Transverse colon (tissue), 4 donors: ENCODE data around the gene NAP1L4. TPM values are rescaled to one million over a fixed set of nuclear protein-coding genes. Genes with fewer than 3 reads are reported as not detected.

Experiments
- DNase-seq: peaks from one replicate; pipeline ENCODE4 v3.0.0-alpha.2; 2019
- H3K27ac ChIP-seq, 4 donors: fragments of 200-600 bp; sonication (generic); 2 replicates each; pipeline ENCODE4 v1.5.1; 2016 to 2018; ENCODE audit warnings: inconsistent platforms in 4 of 4
- H3K27me3 ChIP-seq: fragments of 200-600 bp; sonication (generic); 2 replicates; pipeline ENCODE4 v1.5.1; 2017; ENCODE audit warnings: inconsistent platforms
- H3K36me3 ChIP-seq, 4 donors: fragments of 200-600 bp; sonication (generic); 2 replicates each; pipeline ENCODE4 v1.5.1; 2017 to 2019; ENCODE audit warnings: inconsistent platforms in 4 of 4
- H3K4me1 ChIP-seq, 4 donors: fragments of 200-600 bp; sonication (generic); 2 replicates each; pipeline ENCODE4 v1.5.1; 2017 to 2020; ENCODE audit warnings: inconsistent platforms in 4 of 4
- H3K4me3 ChIP-seq, 4 donors: fragments of 200-600 bp; sonication (generic); 1 replicate in 1 of 4; 2 replicates in 3 of 4; pipeline versions ENCODE4 v1.5.1 to v1.6.1; 2017 to 2019; ENCODE audit warnings: inconsistent platforms in 4 of 4
- H3K9me3 ChIP-seq, 2 donors: fragments of 200-600 bp; sonication (generic); 2 replicates each; pipeline ENCODE4 v1.5.1; 2017 to 2019; ENCODE audit warnings: inconsistent platforms in 2 of 2
- CTCF ChIP-seq, 5 experiments: fragments of 200-600 bp in 3 of 5; fragments of 450-650 bp in 2 of 5; sonication (generic) in 3 of 5; IDR thresholded peaks; 1 replicate in 2 of 5; 2 replicates in 3 of 5; pipeline ENCODE4 v1.5.1; 2016 to 2017; ENCODE audit warnings: antibody characterized with exemption in 5 of 5, inconsistent platforms in 3 of 5, mild to moderate bottlenecking in 2 of 5, moderate library complexity in 1 of 5
- EP300 ChIP-seq: sonication (generic); formaldehyde crosslinking; IDR thresholded peaks from one replicate; pipeline ENCODE4 v1.6.1; 2017; ENCODE audit warnings: antibody characterized with exemption, low read depth
- POLR2A ChIP-seq: fragments of 450-650 bp; IDR thresholded peaks from one replicate; pipeline ENCODE4 v1.6.1; 2016; ENCODE audit warnings: antibody characterized with exemption, mild to moderate bottlenecking, moderate library complexity
- POLR2AphosphoS5 ChIP-seq, 3 donors: sonication (generic); formaldehyde crosslinking; IDR thresholded peaks; one replicate each; pipeline ENCODE4 v1.6.1; 2016; ENCODE audit warnings: antibody characterized with exemption in 3 of 3
- WGBS, 2 donors: methylation state at CpG; one replicate each; pipeline ENCODE4 v1.1.5; 2018; ENCODE audit warnings: low coverage in 1 of 2; 5-methylcytosine and 5-hydroxymethylcytosine counted together
- in situ Hi-C, 4 donors: fragments of 200-750 bp; cut with MboI; loops; one replicate each; pipeline versions ENCODE4 v1.15.0 to v1.15.1; 2017; ENCODE audit warnings: low sequenced_read_pairs in 3 of 4, low pct_ligation_motif_present in 1 of 4, low pct_unique_long_range_greater_than_20kb in 1 of 4
- intact Hi-C: fragments of 100-400 bp; cut with DNase I; formaldehyde crosslinking; loops from one replicate; pipeline ENCODE4 v1.15.1; 2023; ENCODE audit warnings: low total_unique reads
- total RNA-seq, 4 donors: library from RNA; depleted of rRNA; stranded (reverse); fragments of >200 nt; gene quantifications; one replicate each; pipeline ENCODE4 v1.1.0, GENCODE V29; 2016

The NAP1L4 gene
- total RNA-seq, 4 donors from 2014 or later: 63.6 to 140 (median 111) TPM

DNA sequence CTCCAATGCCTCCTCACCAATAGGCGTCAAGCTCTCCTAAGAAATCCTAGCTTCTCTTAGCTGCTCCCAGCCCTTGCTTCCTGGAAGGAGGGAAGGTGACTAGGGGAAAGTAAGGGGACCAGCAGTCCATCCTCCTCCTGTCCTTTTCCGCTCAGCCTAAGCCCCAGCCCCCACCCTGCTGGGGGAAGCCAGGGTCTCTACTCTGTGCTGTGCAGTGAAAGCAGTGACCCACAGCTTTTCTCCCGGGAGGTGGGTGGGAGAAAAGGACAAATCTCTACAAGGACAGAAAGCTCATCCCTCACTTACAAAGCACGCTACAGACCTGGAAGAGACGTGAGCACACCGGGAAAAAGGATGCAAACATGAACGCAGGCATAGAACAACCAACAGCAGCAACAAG is 32.0 kb downstream of the NAP1L4 start:
- in situ Hi-C loops: no loop called here
- Histone ChIP-seq H3K4me3 (no peak overlapping the region), H3K9me3 (no peaks in the 10 kb centered on the region), H3K4me1 (no peaks in the 10 kb centered on the region), H3K36me3 (peaks cover 0 to 63% (median 31%) of the 10 kb centered on the region in 4 donors), H3K27ac (no peak overlapping the region), H3K27me3 (no peaks in the 10 kb centered on the region)
- TF ChIP-seq POLR2AphosphoS5 (IDR thresholded peaks at IDR 0.05) (no peak), POLR2A (no peak), CTCF (IDR thresholded peaks at IDR 0.05) (no peak), EP300 (no peak)
- 94 to 95% methylated on average over 5 to 7 of the region's 7 CpGs for WGBS, 2 donors
- intact Hi-C loops: no loop called here
- no peak for DNase-seq

GRCh38 chr11:2958251-2958650 is 33.9 kb downstream of the NAP1L4 start:
- Histone ChIP-seq H3K9me3 (no peaks in the 10 kb centered on the region), H3K4me3 (no peak overlapping the region), H3K27me3 (no peaks in the 10 kb centered on the region), H3K36me3 (peaks cover 0 to 63% (median 29%) of the 10 kb centered on the region in 4 donors), H3K4me1 (no peaks in the 10 kb centered on the region), H3K27ac (no peak overlapping the region)
- 79 to 83% methylated on average over 3 of the region's 3 CpGs for WGBS, 2 donors
- intact Hi-C loops: no loop called here
- no peak for TF ChIP-seq POLR2A
- TF ChIP-seq CTCF (IDR thresholded peaks at IDR 0.05): no peak
- no peak for TF ChIP-seq POLR2AphosphoS5 (IDR thresholded peaks at IDR 0.05)
- no peak for TF ChIP-seq EP300
- no peak for DNase-seq
- in situ Hi-C loops: no loop called here

DNA sequence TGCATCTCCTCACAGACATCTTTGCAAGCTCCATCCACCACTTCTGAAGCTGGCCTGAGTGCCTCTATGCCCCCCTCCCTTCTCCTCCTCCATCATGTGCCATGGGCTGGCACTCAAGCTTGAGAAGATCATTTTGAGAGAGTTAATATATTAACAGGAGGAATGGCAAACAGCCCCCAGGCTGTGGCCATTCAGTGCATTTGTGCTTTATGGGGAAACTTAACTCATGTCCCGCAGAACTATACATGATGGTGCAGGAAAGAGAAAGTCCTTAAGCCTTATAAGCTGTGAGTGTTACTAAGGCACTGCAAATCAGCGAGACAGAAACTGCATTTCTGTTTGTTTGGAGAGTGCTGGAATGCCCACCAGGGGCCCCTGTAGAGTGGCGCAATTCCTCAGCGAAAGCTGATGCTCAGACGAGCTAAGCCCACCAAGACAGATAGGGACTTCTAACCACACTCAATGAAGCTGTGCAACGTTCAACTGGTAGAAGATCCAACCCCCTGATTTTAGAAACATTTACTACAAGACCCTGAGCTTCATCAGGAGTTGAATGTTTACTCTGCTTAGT is 36.1 kb downstream of the NAP1L4 start:
- Histone ChIP-seq H3K4me3 (no peak overlapping the region), H3K27ac (no peak overlapping the region), H3K4me1 (no peaks in the 10 kb centered on the region), H3K36me3 (peaks cover 0 to 77% (median 38%) of the 10 kb centered on the region in 4 donors), H3K27me3 (no peaks in the 10 kb centered on the region), H3K9me3 (no peaks in the 10 kb centered on the region)
- no peak for DNase-seq
- WGBS, 2 donors: 90% methylated on average over 6 of the region's 6 CpGs; no CpG with 5 or more reads in 1 of the 2 donors
- in situ Hi-C loops: no loop called here
- TF ChIP-seq POLR2AphosphoS5 (IDR thresholded peaks at IDR 0.05): no peak
- TF ChIP-seq POLR2A: no peak
- TF ChIP-seq CTCF (IDR thresholded peaks at IDR 0.05): no peak
- TF ChIP-seq EP300: no peak
- intact Hi-C loops: no loop called here

GRCh38 chr11:2954263-2954662 is 37.9 kb downstream of the NAP1L4 start:
- no peak for TF ChIP-seq POLR2A
- no peak for TF ChIP-seq EP300
- TF ChIP-seq POLR2AphosphoS5 (IDR thresholded peaks at IDR 0.05): no peak
- no peak overlapping the region for H3K4me3 ChIP-seq
- in situ Hi-C loops (no loop called here), intact Hi-C loops (no loop called here)
- no peaks in the 10 kb centered on the region for H3K27me3 ChIP-seq
- no peak for DNase-seq
- no peak overlapping the region for H3K27ac ChIP-seq
- no peaks in the 10 kb centered on the region for H3K9me3 ChIP-seq
- H3K4me1 ChIP-seq: no peaks in the 10 kb centered on the region
- WGBS, 2 donors: 94 to 95% methylated on average over 5 to 6 of the region's 6 CpGs
- peaks cover 0 to 75% (median 37%) of the 10 kb centered on the region in 4 donors for H3K36me3 ChIP-seq

DNA sequence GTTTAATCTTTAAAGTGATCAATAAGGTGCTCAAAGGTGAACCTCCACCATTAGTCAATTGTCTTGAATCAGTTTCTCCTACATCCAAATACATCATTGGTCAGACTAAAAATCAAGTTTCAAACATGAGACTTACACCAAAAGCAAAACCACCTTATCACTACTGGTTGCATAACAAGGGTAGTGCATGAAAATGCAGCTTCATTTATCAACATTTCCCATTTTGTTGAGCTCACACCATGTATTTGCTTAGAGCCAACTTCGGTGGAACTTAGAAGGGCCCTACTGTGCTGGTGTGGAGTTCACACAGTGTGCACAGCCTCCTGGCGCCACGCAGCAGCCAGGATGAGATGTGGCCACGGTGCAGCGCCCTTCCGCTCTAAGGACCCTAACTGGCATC is 39.8 kb downstream of the NAP1L4 start:
- Histone ChIP-seq H3K4me1 (no peaks in the 10 kb centered on the region), H3K27ac (peak overlapping the region in 1 of 4 donors; percentile 12), H3K27me3 (no peaks in the 10 kb centered on the region), H3K9me3 (no peaks in the 10 kb centered on the region), H3K36me3 (peaks cover 0 to 66% (median 29%) of the 10 kb centered on the region in 4 donors), H3K4me3 (no peak overlapping the region)
- WGBS, 2 donors: 77% methylated on average over 6 of the region's 6 CpGs; no CpG with 5 or more reads in 1 of the 2 donors
- no peak for DNase-seq
- intact Hi-C loops (no loop called here), in situ Hi-C loops (no loop called here)
- TF ChIP-seq POLR2A (no peak), POLR2AphosphoS5 (IDR thresholded peaks at IDR 0.05) (no peak)
